ENCODE data around the gene DEAF1.

DEAF1 gene

GRCh38 chr11:641806-642370 is 53.1 kb downstream of the DEAF1 start:
- Histone ChIP-seq H3K9ac (ENCODE audit: low read length) (no peak overlapping the region), H3K4me3 (ENCODE audit: low read length) (no peak overlapping the region), H3K27me3 (ENCODE audit: control insufficient read depth, insufficient read depth, low read length) (peaks cover 21% of the 10 kb centered on the region), H3K36me3 (ENCODE audit: control insufficient read depth, insufficient read depth, low read length) (peaks cover 2% of the 10 kb centered on the region), H3K27ac (ENCODE audit: low read depth, low read length) (no peak overlapping the region), H3K4me1 (ENCODE audit: control insufficient read depth, insufficient read depth, low read length) (peaks cover 2% of the 10 kb centered on the region)

- Histone ChIP-seq H3K9ac (ENCODE audit: low read length) (no peak overlapping the region), H3K4me1 (ENCODE audit: control insufficient read depth, insufficient read depth, low read length) (peaks cover 2% of the 10 kb centered on the region), H3K27ac (ENCODE audit: low read depth, low read length) (no peak overlapping the region), H3K4me3 (ENCODE audit: low read length) (no peak overlapping the region), H3K36me3 (ENCODE audit: control insufficient read depth, insufficient read depth, low read length) (no peaks in the 10 kb centered on the region), H3K27me3 (ENCODE audit: control insufficient read depth, insufficient read depth, low read length) (peaks cover 21% of the 10 kb centered on the region)
These were observed 54.9 kb downstream of the DEAF1 start for GRCh38 chr11:640021-640706.

- no peak overlapping the region for H3K4me3 ChIP-seq (ENCODE audit: low read length)
- peaks cover 21% of the 10 kb centered on the region for H3K27me3 ChIP-seq (ENCODE audit: control insufficient read depth, insufficient read depth, low read length)
- H3K36me3 ChIP-seq (ENCODE audit: control insufficient read depth, insufficient read depth, low read length), result no peaks in the 10 kb centered on the region
- H3K27ac ChIP-seq (ENCODE audit: low read depth, low read length), result no peak overlapping the region
- H3K9ac ChIP-seq (ENCODE audit: low read length), result no peak overlapping the region
- H3K4me1 ChIP-seq (ENCODE audit: control insufficient read depth, insufficient read depth, low read length), result peaks cover 2% of the 10 kb centered on the region
These were observed 55.6 kb downstream of the DEAF1 start for GRCh38 chr11:639332-639955.

GRCh38 chr11:638631-639331 is 56.2 kb downstream of the DEAF1 start:
- Histone ChIP-seq H3K36me3 (ENCODE audit: control insufficient read depth, insufficient read depth, low read length) (no peaks in the 10 kb centered on the region), H3K4me1 (ENCODE audit: control insufficient read depth, insufficient read depth, low read length) (peaks cover 2% of the 10 kb centered on the region), H3K27me3 (ENCODE audit: control insufficient read depth, insufficient read depth, low read length) (peaks cover 21% of the 10 kb centered on the region), H3K27ac (ENCODE audit: low read depth, low read length) (no peak overlapping the region), H3K9ac (ENCODE audit: low read length) (no peak overlapping the region), H3K4me3 (ENCODE audit: low read length) (no peak overlapping the region)

- no peak overlapping the region for H3K4me3 ChIP-seq (ENCODE audit: low read length)
- no peaks in the 10 kb centered on the region for H3K36me3 ChIP-seq (ENCODE audit: control insufficient read depth, insufficient read depth, low read length)
- no peak overlapping the region for H3K9ac ChIP-seq (ENCODE audit: low read length)
- peaks cover 21% of the 10 kb centered on the region for H3K27me3 ChIP-seq (ENCODE audit: control insufficient read depth, insufficient read depth, low read length)
- peaks cover 2% of the 10 kb centered on the region for H3K4me1 ChIP-seq (ENCODE audit: control insufficient read depth, insufficient read depth, low read length)
- no peak overlapping the region for H3K27ac ChIP-seq (ENCODE audit: low read depth, low read length)
These were observed 57.2 kb downstream of the DEAF1 start for GRCh38 chr11:637593-638521.

- Histone ChIP-seq H3K36me3 (ENCODE audit: control insufficient read depth, insufficient read depth, low read length) (no peaks in the 10 kb centered on the region), H3K4me3 (ENCODE audit: low read length) (no peak overlapping the region), H3K27ac (ENCODE audit: low read depth, low read length) (no peak overlapping the region), H3K27me3 (ENCODE audit: control insufficient read depth, insufficient read depth, low read length) (peaks cover 21% of the 10 kb centered on the region), H3K4me1 (ENCODE audit: control insufficient read depth, insufficient read depth, low read length) (peaks cover 2% of the 10 kb centered on the region), H3K9ac (ENCODE audit: low read length) (no peak overlapping the region)
These were observed 57.8 kb downstream of the DEAF1 start for GRCh38 chr11:637333-637592.

- H3K4me3 ChIP-seq (ENCODE audit: low read length), result no peak within 1 kb of the TSS
- no peak within 1 kb of the TSS for H3K27ac ChIP-seq (ENCODE audit: low read depth, low read length)
- H3K4me1 ChIP-seq (ENCODE audit: control insufficient read depth, insufficient read depth, low read length), result peaks cover 2% of the 10 kb centered on the region
- no peak within 1 kb of the TSS for H3K9ac ChIP-seq (ENCODE audit: low read length)
- H3K27me3 ChIP-seq (ENCODE audit: control insufficient read depth, insufficient read depth, low read length), result peaks cover 21% of the 10 kb centered on the region
- H3K36me3 ChIP-seq (ENCODE audit: control insufficient read depth, insufficient read depth, low read length), result no peaks in the 10 kb centered on the region
These were observed 58.3 kb downstream of the DEAF1 start, which contains the start of gene DRD4 for GRCh38 chr11:636511-637332. TSS of gene DRD4 (plus strand) at chr11:637269. CDS start at chr11:637305, 36 bp downstream.

GRCh38 chr11:635945-636510 is 59.0 kb downstream of the DEAF1 start:
- Histone ChIP-seq H3K27ac (ENCODE audit: low read depth, low read length) (no peak overlapping the region), H3K27me3 (ENCODE audit: control insufficient read depth, insufficient read depth, low read length) (peaks cover 21% of the 10 kb centered on the region), H3K4me3 (ENCODE audit: low read length) (no peak overlapping the region), H3K4me1 (ENCODE audit: control insufficient read depth, insufficient read depth, low read length) (peaks cover 2% of the 10 kb centered on the region), H3K36me3 (ENCODE audit: control insufficient read depth, insufficient read depth, low read length) (no peaks in the 10 kb centered on the region), H3K9ac (ENCODE audit: low read length) (no peak overlapping the region)

- no peak overlapping the region for H3K9ac ChIP-seq (ENCODE audit: low read length)
- no peak overlapping the region for H3K4me3 ChIP-seq (ENCODE audit: low read length)
- H3K27me3 ChIP-seq (ENCODE audit: control insufficient read depth, insufficient read depth, low read length), result no peaks in the 10 kb centered on the region
- no peak overlapping the region for H3K27ac ChIP-seq (ENCODE audit: low read depth, low read length)
- no peaks in the 10 kb centered on the region for H3K4me1 ChIP-seq (ENCODE audit: control insufficient read depth, insufficient read depth, low read length)
- no peaks in the 10 kb centered on the region for H3K36me3 ChIP-seq (ENCODE audit: control insufficient read depth, insufficient read depth, low read length)
These were observed 64.2 kb downstream of the DEAF1 start for GRCh38 chr11:630871-631270.

GRCh38 chr11:629237-629583 is 65.8 kb downstream of the DEAF1 start:
- Histone ChIP-seq H3K9ac (ENCODE audit: low read length) (no peak overlapping the region), H3K27me3 (ENCODE audit: control insufficient read depth, insufficient read depth, low read length) (no peaks in the 10 kb centered on the region), H3K27ac (ENCODE audit: low read depth, low read length) (no peak overlapping the region), H3K4me3 (ENCODE audit: low read length) (no peak overlapping the region), H3K4me1 (ENCODE audit: control insufficient read depth, insufficient read depth, low read length) (no peaks in the 10 kb centered on the region), H3K36me3 (ENCODE audit: control insufficient read depth, insufficient read depth, low read length) (no peaks in the 10 kb centered on the region)

- Histone ChIP-seq H3K36me3 (ENCODE audit: control insufficient read depth, insufficient read depth, low read length) (no peaks in the 10 kb centered on the region), H3K27ac (ENCODE audit: low read depth, low read length) (no peak overlapping the region), H3K4me1 (ENCODE audit: control insufficient read depth, insufficient read depth, low read length) (no peaks in the 10 kb centered on the region), H3K4me3 (ENCODE audit: low read length) (no peak overlapping the region), H3K27me3 (ENCODE audit: control insufficient read depth, insufficient read depth, low read length) (no peaks in the 10 kb centered on the region), H3K9ac (ENCODE audit: low read length) (no peak overlapping the region)
These were observed 67.0 kb downstream of the DEAF1 start for GRCh38 chr11:628056-628455.
